ENCODE results near the gene CYS1.

GRCh38 chr2:10056439-10056838, 23.8 kb downstream of the CYS1 start:
- TF ChIP-seq CTCF (conservative IDR thresholded peaks at IDR 0.05 in 1 of 2, IDR thresholded peaks at IDR 0.05 in 1 of 2; ENCODE audit: extremely low read depth in 1 of 2, insufficient read depth in 1 of 2, low read depth in 1 of 2, low read length in 2 of 2), result no peak
- TF ChIP-seq EZH2 (IDR thresholded peaks at IDR 0.05; ENCODE audit: borderline replicate concordance, low read length), result no peak
